SIG-M5 (cell line): ENCODE data around the gene GRAPL.
"Not testable (repeated sequence)": the region's sequence is repeated elsewhere in the genome, so short reads cannot be mapped to it uniquely, and the experiment has no call there.

Source experiments
- DNase-seq: peaks from one replicate; lab custom pipeline; 2025; lab: John Stamatoyannopoulos, UW

GRAPL gene

DNA sequence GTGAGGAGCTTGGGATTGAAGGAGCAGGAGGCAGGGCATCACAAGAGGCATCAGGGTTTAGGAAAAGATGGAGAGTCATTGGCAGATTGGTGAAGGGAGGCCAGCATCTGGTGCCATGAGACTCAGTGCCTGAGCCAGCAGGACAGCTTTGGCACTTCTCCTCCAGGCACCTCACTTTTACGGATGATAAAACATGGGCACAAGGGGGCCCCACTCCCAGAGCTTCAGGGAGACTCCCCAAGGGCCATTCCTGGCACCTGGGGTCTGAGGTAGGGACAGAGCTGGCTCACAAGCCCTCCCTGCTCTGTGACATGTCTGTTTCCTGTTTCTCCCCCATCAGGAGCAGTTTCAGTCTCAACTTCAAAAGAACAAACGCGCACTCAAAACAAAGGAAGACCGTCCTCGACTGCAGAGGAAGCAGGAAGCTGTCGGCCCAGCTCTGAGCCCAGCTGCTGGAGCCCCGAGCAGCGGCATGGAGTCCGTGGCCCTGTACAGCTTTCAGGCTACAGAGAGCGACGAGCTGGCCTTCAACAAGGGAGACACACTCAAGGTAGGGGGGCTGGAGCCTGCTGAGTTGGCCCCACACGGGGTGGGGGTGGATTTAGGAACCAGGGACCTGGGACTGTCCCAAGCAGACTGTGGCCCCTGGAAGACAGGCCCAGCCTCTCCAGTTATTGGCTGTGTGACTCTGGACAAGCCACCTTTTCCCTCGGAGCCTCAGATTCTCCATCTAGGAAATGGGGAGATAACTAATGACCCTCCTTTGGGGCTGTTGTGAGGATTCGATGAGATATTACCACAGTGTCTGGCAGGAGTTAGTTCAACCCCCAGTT, at the start of gene GRAPL:
GRAPL (plus strand) TSS at position 442 of the 833 bp plus-strand sequence; CDS start at position 473, 31 bp downstream.
- not testable (repeated sequence) for DNase-seq

DNA sequence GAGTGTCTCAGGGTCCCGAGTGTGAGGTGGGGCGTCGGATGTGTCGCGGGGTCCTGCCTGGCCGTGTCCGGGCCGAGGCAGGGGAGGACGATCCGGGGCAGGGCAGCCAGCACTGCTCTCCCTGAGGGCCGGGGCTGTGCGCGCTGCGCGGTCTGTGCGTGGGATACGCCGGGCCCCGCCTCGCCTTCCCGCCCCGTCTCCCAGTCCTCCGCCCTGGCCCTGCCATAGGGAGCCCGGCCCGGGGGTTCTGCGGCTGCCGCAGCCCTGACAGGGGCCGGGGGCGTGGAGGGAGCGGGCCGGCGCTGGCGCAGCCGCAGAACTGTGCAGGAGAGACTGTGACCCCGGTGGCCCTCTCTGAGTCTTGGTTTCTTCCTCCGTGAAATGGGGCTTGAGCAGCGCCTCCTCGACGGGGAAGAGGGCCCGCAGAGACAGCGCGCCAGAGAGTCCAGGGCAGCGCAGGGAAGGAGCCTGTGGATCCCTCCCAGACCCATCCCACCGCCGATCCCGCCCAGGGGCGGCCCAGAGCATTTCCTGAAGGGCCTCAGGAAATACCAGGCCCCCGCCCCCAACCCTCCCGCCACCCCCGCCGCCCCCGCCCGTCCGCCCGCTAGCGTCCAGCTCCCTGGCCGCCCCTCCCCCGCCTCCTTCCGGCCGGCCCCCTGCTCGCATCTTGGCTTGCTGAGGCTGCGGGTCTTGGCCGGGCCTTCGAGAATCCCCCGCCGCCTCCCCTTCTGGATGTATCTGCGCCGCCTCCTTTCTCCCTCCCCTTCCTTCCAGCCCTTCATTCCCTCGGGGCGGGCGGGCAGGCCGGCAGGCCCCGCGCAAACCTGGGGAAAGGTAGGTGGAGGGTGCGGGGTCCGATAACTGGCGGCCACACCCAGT, 38.3 kb upstream of the GRAPL start:
- DNase-seq: not testable (repeated sequence)

DNA sequence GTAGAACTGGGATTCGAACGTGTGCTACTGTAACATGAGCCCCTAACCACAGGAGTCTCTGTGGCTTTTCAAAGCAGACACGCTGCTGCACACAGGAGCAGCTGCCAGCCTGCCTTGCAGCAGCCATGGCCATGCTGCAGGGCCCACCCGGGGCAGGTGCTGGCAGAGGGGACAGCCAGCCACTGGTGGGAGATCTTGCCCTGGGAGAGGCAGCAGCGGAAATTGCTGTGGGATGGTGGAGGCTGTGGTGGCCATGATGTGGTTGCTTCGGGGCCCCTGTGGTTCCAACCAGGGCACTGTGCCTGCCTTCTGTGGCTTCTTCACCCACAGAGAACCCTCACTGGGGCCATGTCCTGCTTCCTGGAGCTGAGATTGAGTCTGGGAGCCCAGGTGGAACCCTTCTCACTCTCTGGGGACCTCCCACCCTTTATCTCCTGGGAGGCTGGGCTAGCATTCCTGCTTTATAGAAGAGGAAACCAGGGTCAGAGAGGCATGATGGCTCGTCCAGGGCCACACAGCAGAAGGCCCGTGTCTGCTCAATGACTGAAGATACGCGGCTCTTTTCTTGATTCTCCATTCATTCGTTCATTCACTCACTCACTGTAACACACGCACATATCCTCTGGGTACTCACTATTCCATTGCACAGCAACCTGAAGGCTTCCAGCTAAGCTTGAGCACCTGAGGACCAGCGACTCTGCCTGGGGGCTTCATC, 37.2 kb upstream of the GRAPL start:
- not testable (repeated sequence) for DNase-seq

DNA sequence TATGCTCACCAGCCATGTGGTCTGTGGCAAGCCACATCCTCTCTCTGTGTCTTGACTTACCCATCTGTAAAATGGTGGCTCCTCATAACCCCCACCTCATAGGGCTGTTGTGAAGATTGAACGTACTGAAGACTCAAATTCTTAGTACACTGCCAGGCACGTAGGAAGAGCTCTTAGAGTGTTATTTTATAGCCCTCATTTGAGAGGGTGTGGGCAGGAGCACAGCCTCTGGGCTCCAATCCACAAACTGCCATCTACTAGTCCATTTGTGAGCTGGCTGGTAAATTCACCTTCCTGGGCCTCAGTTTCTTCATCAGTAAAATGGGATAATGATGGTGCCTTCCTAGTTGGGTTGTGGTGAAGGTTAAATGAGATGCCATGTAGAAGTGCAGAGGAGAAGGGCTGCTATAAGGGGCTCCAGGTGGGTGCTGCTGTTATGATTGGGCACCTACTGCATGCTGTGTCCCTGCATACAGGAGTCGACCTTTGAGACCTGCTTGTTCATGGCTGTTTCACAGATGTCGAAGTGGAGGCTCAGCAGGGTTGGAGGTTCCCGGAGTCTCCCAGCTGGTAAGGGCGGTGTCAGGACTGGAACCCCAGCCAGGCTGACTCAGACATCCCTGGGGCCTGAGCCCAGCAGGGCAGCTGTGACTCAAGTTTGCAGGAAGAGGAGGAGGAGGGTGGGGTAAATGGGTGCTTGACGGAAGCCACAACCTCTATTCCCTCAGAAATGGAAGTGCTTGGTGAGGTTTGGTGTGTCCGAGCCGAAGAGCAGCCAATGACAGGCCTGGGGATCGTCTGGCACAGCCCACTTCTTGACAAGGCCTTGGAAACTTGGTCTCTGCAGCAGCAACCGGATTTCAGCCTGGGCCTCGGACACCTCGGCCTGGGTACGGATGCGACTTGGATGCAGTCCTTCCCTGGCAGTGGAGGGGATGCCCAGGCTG, 34.4 kb upstream of the GRAPL start:
- not testable (repeated sequence) for DNase-seq

DNA sequence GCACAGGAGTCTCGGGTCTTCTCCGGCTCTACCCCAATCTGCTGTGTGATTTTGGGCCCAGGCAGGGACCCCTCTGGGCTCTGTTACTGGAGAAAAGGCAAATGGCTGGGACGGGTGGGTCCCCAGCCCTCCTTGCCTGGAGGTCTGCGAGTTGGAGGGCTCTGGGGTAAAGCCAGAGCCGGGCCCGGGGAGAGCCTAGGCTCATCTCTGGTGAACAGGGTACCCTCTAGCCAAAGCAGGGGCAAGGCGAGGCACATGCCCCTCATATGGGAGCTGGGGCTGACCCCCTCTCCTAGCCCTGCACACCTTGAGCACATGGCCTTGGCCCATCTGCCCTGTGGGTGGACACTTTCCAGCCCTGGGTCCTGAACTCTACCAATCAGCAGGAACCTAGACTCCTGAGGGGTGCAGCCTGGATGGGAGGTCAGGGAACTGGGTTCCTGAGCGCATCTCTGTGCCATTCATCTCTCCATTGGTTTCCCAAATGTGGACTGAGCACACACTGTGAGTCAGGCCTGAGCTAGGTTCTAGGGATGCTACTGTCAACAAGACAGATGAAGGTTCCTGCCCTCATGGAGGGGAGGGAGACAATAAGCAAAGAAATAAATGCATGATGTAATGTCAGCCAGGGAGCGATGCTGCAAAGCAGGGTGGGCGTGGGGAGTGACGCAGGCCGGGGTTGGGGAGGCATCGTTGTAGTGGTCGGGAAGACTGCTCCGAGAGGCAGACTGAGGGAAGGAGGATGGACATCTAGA, 33.5 kb upstream of the GRAPL start:
- DNase-seq: not testable (repeated sequence)

DNA sequence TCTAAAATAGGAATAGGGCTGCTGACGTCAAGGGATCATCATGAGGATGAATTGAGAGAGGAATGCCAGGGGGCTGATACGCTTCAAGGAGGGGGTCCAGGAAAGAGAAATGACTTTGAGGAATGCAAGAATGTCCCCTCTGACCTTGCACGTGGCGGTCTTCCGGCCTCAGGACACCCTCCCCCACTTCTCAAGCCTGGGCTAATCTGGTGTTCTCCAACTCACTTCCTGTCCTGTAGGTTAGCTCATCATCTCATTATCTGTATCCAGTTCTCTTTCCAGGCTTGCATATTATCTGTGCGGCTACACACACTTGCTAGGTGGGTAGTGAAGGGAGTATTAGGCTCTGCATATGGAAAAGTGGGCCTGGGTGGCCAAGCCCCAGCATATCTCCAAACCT, 18.9 kb upstream of the GRAPL start:
- DNase-seq: not testable (repeated sequence)

DNA sequence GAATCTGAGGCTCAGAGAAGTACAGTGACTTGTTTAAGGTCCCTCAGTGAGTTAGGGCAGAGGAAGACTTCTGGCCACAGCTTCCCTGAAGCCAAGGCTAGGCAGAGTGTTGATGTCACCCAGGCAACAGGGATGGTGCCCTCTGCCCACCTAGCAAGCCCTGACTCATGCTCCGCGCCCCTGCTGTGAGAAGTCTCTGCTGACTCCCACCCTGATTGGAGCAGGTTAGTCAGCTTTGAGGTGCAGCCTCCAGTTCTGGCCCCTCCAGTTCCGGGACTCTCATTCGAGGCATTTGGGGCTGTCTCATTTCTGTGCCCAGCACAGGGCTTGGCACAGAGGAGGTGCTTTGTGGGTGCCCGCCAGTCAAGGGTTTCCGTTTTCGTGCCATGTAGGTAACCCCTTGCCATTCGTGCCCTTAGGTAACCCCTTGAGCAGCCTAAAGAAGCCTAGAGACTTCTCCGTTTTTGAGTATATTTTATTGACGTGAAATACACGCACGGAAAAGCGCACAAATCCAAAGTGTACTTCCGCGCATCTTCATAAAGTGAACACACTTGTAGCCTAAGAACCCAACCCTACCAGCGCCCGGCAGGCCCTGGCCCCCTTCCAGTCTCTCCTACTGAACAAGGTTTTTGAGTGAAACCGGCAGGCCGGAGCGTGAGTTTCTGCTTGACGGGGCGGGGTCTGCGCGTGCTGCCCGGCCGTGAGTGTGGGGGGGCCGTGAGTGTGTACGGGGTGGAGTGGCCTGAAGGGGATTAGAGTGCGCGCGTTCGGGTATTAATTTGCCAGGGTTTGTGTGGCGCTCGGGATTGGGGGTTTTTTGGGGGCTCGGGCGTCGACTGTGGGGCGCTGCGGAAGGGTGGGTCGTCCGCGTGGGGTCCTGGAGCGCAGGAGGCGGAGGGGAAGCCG, 16.9 kb upstream of the GRAPL start:
- DNase-seq: not testable (repeated sequence)

DNA sequence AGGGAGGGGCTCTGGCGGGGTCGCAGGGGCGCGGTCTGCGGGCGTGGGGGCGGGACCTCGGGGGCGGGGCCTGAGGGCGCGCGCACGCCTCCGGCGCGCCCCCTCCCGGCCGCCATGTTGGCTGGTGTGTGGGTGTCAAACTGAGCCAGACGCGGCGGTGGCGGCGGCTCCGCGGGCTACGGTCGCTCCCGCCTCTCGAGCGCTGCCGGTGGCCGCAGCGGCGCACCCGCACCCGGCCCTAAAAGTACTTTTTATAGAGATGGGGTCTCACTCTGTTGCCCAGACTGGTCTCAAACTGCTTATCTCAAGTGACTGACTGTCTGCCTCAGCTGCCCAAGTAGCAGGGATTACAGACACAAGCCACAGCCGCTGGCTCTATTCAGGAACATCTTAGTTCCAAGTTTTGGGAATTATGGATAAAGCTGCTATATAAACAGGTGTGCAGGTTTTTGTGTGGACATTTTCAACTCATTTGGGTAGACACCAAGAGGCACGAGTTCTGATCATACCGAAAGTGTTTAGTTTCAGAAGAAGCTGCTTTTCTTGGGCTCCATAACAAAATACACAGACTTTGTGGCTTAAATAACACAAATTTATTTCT, 16.2 kb upstream of the GRAPL start:
- DNase-seq: not testable (repeated sequence)

DNA sequence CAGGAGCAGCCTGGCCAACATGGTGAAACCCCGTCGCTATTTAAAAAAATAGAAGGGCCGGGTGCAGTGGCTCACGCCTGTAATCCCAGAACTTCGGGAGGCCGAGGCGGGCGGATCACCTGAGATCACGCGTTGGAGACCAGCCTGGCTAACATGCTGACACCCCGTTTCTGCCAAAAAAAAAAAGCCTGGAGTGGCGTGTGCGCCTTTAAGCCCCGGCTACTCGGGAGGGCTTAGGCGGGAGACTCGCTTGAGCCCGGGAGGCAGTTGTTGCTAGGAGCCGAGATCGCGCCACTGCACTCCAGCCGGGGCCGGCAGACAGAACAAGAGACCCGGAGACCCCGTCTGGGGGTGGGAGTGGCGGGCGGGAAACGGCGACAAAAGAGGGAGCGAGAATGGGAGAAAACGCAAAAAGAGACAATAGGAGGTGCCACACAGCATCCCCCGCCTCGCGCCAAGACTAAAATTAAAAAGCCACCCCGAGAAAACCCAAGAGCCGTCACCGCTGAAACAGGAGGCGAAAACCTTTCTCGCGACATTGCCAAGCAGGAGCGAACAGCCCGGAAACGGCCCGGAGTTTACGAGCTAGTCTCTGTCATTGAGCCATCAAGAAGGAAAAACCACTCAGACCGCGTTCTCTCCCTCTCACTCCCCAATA, 15.5 kb upstream of the GRAPL start:
- not testable (repeated sequence) for DNase-seq

DNA sequence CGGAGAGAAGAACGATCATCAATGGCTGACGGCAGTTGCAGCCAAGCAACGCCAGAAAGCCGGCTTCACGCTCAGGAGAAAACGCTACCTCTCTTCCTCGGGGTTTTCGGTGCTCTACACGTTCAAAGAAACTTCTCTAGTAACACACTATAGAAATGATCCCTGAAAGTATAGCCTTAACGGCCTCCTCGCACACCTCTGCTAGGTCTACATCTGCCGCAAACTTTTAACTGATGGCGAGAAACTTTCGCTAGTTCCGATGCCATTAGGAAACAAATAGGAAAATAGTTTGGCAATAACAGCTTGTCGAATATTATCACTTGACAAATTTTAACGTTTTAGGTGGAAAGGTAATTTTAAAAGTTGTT, 14.9 kb upstream of the GRAPL start:
- not testable (repeated sequence) for DNase-seq

DNA sequence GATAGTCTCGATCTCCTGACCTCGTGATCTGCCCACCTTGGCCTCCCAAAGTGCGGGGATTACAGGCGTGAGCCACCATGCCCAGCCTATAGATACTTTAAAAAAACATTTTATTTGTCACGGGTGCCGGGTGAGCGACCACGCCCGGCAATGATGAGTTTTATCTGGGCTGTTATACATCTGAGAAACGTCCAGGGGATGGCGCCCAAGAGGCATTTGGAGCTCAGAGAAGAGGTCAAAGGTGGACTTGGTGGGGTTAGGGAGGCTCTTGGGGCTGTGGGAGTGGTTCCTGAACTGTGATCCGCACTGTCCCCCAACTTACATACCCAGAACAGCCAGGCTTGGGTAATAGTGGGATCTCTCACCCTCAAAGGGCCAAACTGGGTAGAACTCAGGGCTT, 8.7 kb upstream of the GRAPL start:
- not testable (repeated sequence) for DNase-seq

DNA sequence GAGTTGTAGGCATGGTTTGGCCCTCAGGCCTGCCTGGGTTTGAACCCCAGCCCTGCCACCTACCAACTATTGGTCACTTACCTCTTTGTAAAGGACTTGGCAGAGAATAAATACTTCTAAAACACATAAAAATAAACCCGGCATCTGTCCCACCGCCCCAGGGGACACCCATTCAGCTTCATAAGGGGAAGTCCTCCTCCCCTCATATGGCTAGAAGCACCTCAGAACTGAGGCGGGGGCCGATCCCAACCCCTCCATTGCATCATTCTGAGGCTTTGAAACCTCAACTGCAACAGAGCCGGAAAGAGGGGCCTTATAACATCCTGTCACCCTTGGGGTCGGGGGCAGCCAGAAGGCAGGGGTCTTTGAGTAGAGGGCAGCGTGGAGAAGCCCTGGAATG, 2.1 kb upstream of the GRAPL start:
- DNase-seq: not testable (repeated sequence)

DNA sequence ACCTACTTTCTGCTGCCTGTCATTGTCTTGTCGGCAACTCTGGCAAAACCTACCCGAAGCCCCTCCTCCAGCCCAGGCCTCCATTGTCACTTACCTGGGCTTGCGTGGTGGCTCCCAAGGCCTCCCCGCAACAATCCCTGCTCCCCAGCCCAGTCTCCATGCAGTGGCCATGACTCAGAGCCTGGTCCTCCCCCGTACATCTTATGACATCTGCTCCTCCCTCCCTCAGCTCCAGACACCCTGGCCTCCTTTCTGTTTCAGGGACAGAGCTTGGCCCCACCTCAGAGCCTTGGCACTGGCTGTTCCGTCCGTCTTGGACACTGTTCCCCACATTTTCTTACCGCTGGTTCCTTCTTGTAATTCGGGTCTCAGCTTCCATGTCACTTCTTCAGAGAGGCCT, 2.1 kb downstream of the GRAPL start:
- not testable (repeated sequence) for DNase-seq

DNA sequence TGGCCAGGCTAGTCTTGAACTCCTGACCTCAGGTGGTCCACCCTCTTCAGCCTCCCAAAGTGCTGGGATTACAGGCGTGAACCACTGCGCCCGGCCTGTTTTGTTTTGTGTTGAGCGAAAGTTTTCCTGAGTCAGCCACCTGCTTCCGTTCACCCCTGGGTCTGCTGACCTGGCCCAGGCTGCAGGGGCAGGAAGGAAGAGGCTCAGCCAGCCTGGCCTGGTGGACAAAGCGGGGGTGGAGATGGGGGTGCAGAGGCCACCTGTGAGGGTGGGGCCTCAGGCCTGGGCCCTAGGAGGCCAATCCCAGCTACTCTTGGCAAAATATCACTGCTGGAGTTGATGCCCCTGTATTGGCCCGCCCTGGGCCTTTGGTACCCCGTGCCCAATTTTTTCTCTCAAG, 3.7 kb downstream of the GRAPL start:
- DNase-seq: not testable (repeated sequence)

DNA sequence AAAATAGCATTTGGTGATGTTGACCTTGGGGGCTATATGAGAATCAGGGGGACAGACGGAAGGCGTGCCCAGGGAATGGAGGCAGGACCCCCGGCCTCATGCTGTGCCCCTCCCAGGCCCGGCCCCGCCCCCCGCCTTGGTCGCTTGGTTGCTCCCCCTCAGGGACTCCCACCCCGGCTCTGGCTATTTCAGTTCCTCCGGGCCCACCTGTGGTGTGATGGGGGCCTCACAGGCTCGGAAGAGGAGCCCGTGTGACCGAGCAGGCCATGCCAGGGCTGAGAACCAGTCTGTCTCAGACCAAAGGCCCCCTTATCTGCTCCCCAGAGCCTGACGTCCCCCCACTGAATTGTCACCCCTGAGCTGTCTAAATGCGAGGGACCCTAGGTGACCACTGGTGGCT, 4.4 kb downstream of the GRAPL start:
- not testable (repeated sequence) for DNase-seq

DNA sequence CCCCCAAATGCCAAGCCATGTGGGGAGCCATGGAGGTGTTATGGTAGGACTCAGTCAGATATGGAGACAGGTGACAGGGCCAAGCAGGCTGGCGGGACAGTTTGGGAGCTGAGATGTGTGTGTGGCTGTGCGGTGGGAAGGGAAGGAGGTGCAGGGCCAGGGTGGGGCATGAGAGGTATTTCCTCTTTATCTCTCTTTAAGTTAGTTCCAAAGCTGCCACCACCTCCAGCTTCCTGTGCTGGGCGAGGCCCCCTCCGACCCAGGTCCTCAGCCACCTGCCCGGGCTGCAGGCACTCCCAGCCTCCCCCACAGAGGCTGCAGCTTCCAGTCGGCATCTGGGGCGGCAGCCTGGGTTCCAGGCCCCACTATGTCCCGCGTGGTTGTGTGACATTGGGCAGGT, 6.4 kb downstream of the GRAPL start:
- not testable (repeated sequence) for DNase-seq

DNA sequence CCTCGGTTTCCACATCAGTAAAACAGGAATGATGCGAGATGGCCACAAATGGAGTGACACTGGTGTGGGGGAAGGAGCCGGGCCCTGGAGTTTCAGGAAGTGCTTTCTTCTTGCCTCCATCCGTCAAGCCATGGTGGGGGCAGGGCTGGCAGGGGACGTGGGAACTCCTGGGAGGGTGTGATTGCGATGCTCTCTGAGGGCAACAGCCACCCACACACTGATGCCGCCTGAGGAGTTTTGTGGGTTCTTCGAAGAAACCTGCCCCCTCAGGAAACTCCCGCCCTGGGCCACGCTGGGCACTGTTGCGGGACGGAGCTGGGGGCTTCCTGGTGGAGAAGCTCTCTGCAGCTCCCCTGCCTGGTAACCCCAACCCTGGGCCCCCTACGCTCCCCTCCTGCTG, 8.0 kb downstream of the GRAPL start:
- DNase-seq: not testable (repeated sequence)

DNA sequence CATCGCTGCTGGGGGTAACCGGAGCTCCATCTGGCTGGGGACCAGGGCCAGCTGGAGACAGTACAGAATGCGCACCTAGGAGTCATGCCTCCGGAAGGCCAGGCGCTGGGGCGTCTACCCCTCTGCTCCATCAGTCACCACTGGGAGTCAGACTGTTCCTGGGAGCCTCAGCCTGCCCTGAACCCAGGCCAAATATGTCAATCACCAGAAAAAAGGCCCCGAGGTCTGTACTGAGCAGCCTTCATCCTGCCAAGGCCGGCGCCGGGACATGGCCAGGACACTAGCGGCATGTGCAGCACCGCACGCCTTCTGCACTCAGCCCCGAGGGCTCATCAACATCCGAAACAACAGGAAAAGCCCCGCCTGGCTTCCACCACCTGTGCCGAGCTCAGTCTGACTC, 8.7 kb downstream of the GRAPL start:
- DNase-seq: not testable (repeated sequence)
